ENCODE measurements around the gene PRSS38. TPM values are rescaled to one million over a fixed set of nuclear protein-coding genes. Genes with fewer than 3 reads are reported as not detected.

Gene PRSS38
- total RNA-seq (not detected), polyA plus RNA-seq (not detected)
- long read RNA-seq, donor 1, result 0 reads
- long read RNA-seq, donor 2, result 0 reads
- long read RNA-seq, donor 3, result 0 reads

DNA sequence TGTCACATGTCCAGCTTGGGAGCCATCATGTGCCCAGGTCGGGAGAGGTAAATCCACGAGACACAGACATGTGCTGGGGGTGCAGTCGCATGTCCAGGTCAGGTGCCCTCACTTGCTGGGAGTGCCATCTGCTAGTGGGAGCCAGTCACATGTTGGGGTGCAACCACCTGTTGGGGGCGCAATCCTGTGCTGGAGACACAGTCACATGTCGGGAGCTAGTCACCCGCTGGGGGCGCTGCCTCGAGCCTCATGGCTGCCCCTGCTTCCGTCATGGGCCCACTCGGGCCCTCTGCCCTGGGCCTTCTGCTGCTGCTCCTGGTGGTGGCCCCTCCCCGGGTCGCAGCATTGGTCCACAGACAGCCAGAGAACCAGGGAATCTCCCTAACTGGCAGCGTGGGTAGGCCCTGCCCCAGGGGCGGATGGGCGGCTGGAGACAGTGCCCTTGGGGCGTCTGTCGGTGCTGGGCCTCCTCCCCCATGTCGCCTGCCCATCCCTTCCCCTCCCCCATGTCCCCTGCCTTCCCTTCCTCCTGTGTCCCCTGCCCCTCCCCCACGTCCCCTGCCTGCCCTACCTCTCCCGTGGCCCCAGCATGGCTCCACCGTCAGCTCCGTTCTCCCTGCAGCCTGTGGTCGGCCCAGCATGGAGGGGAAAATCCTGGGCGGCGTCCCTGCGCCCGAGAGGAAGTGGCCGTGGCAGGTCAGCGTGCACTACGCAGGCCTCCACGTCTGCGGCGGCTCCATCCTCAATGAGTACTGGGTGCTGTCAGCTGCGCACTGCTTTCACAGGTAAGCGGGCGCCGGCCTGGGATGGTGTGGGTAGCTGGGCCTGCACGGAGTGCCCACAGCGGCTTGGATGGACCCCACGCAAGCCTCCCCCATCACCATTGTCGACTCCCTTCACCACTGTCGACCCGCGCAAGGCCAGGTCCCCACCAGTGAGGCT, at the start of gene PRSS38:
TSS of gene PRSS38 (plus strand) at position 208 of the 942 bp plus-strand sequence. CDS start at position 250, 42 bp downstream.
- no peaks in the 10 kb centered on the region for H3K27me3 ChIP-seq
- TF ChIP-seq, protein P1, sequence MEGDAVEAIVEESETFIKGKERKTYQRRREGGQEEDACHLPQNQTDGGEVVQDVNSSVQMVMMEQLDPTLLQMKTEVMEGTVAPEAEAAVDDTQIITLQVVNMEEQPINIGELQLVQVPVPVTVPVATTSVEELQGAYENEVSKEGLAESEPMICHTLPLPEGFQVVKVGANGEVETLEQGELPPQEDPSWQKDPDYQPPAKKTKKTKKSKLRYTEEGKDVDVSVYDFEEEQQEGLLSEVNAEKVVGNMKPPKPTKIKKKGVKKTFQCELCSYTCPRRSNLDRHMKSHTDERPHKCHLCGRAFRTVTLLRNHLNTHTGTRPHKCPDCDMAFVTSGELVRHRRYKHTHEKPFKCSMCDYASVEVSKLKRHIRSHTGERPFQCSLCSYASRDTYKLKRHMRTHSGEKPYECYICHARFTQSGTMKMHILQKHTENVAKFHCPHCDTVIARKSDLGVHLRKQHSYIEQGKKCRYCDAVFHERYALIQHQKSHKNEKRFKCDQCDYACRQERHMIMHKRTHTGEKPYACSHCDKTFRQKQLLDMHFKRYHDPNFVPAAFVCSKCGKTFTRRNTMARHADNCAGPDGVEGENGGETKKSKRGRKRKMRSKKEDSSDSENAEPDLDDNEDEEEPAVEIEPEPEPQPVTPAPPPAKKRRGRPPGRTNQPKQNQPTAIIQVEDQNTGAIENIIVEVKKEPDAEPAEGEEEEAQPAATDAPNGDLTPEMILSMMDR (IDR thresholded peaks at IDR 0.05), result no peak
- no peak for TF ChIP-seq POLR2A (IDR thresholded peaks at IDR 0.05)
- no peak within 1 kb of the TSS for H3K27ac ChIP-seq
- intact Hi-C loops (cut with DNase I), result no loop called here
- no peak for DNase-seq
- no peak for ATAC-seq
- no peaks in the 10 kb centered on the region for H3K36me3 ChIP-seq
- no peak within 1 kb of the TSS for H3K4me3 ChIP-seq
- peaks cover 0 to 30% (median 11%) of the 10 kb centered on the region in 12 donors for H3K9me3 ChIP-seq
- H3K4me1 ChIP-seq, result no peaks in the 10 kb centered on the region
- WGBS, 4 donors, result 92 to 93% (median 92%) methylated on average over 38 to 44 of the region's 44 CpGs

DNA sequence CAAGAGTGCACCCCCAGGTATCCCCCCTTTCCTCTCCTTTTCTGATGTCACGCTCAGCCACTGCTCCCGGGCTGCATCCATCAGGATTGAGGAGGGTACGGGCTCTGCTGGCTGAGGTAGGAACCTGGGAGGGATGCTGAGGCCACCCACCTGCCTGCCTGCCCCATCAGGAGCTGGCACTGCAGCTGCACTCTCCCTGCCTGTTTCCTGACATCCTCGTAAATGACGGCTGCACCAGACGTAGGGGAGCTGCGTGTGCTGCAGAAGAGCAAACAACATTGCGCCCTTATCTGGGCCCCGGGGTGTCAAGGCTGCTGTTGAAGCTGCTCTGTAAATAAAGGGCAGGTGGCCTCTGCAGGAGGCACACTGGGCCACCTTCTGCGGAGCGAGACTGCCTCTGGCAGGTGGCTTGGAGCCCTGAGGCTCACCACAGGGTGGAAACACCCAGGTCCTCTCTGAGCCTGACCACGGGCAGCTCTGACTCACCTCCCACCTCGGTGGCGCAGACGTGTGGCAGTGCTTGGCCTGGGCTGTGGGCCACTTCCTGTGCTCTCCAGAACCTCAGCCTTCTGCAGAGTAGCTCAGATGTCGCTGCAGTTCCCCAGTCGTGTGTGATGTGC, 49.4 kb upstream of the PRSS38 start:
- WGBS, 4 donors, result 64 to 75% (median 70%) methylated on average over 17 of the region's 17 CpGs
- no peaks in the 10 kb centered on the region for H3K27me3 ChIP-seq
- peaks cover 4 to 70% (median 54%) of the 10 kb centered on the region in 9 donors for H3K36me3 ChIP-seq
- intact Hi-C loops (cut with DNase I), result loop anchor here in 4 of 10 donors (10.0 kb wide), 3 partner anchors 281 to 319 kb away; partner anchors contain the start of gene ARF1 (in 1 of the 4)
- TF ChIP-seq, protein P1 (IDR thresholded peaks at IDR 0.05), result no peak
- TF ChIP-seq POLR2A (IDR thresholded peaks at IDR 0.05), result no peak
- no peaks in the 10 kb centered on the region for H3K9me3 ChIP-seq
- no peak overlapping the region for H3K27ac ChIP-seq
- DNase-seq, result peak in 1 of 5 donors; percentile 52
- peaks cover 0 to 41% (median 20%) of the 10 kb centered on the region in 12 donors for H3K4me1 ChIP-seq
- ATAC-seq, result peak in 2 of 4 donors; percentile 8 to 15
- no peak overlapping the region for H3K4me3 ChIP-seq

DNA sequence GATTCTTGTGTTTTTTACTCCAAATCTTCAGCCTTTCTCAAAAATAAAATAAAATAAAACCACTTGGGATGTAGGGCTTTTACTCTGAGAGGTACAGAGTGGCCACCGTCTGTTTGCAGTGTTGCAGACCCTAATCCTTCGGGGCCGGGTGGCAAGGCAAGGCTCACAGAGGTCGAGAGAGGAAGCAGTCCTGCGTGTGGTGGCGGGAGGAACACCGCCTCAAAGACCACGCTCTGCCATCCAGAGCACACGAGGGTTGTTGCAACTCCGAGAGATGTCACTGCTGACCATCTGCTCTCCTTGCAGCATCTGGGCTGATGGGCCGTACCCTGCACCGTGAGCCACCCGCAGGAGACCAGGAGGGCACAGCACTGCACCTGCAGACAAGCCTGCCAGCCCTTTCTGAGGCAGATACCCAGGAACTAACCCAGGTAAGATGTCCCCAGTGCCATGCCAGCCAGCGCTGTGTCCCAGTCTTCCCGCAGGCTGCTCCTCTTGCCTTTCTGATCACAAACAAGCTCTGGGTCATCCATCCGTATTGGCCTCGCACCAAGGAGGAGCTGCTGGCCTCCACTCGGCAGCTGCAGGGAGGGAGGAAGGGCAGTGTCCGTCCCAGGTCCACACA, 48.7 kb upstream of the PRSS38 start:
- DNase-seq, result peak in 1 of 5 donors; percentile 22
- WGBS, 4 donors, result 76 to 79% (median 77%) methylated on average over 14 to 19 of the region's 19 CpGs

More for the DNA sequence above, 48.7 kb upstream of the PRSS38 start:
- no peaks in the 10 kb centered on the region for H3K9me3 ChIP-seq
- no peak overlapping the region for H3K4me3 ChIP-seq
- intact Hi-C loops (cut with DNase I), result loop anchor here in 4 of 10 donors (10.0 kb wide), 3 partner anchors 282 to 318 kb away; partner anchors contain the start of gene ARF1 (in 1 of the 4)
- TF ChIP-seq, protein P1 (IDR thresholded peaks at IDR 0.05), result no peak
- no peak for TF ChIP-seq POLR2A (IDR thresholded peaks at IDR 0.05)
- no peak overlapping the region for H3K27ac ChIP-seq
- peaks cover 0 to 37% (median 19%) of the 10 kb centered on the region in 12 donors for H3K4me1 ChIP-seq
- no peaks in the 10 kb centered on the region for H3K27me3 ChIP-seq
- H3K36me3 ChIP-seq, result peaks cover 4 to 66% (median 50%) of the 10 kb centered on the region in 9 donors
- no peak for ATAC-seq
